ENCODE measurements around the gene ADAMTS17.

ADAMTS17 gene

GRCh38 chr15:100308608-100309007 is 33.2 kb downstream of the ADAMTS17 start:
- no peak for DNase-seq

- peak; percentile 34 to 38 for DNase-seq
These were observed 33.6 kb downstream of the ADAMTS17 start for GRCh38 chr15:100308213-100308600.

- DNase-seq = no peak
These were observed 34.2 kb downstream of the ADAMTS17 start for GRCh38 chr15:100307241-100308212.

- no peak for DNase-seq
These were observed 35.7 kb downstream of the ADAMTS17 start for GRCh38 chr15:100306098-100306497.

GRCh38 chr15:100301910-100302431 is 39.8 kb downstream of the ADAMTS17 start:
- DNase-seq = no peak

- DNase-seq = no peak
These were observed 43.5 kb downstream of the ADAMTS17 start for GRCh38 chr15:100298257-100298656.

- no peak for DNase-seq
These were observed 44.0 kb downstream of the ADAMTS17 start for GRCh38 chr15:100297812-100298211.

- no peak for DNase-seq
These were observed 45.7 kb downstream of the ADAMTS17 start for GRCh38 chr15:100295939-100296565.

GRCh38 chr15:100292010-100292409 is 49.8 kb downstream of the ADAMTS17 start:
- DNase-seq = no peak

GRCh38 chr15:100291106-100291505 is 50.7 kb downstream of the ADAMTS17 start:
- DNase-seq = no peak

GRCh38 chr15:100285641-100286295 is 56.0 kb downstream of the ADAMTS17 start:
- DNase-seq = no peak

GRCh38 chr15:100284701-100285100 is 57.1 kb downstream of the ADAMTS17 start:
- no peak for DNase-seq

GRCh38 chr15:100284191-100284590 is 57.6 kb downstream of the ADAMTS17 start:
- DNase-seq = no peak

- no peak for DNase-seq
These were observed 60.5 kb downstream of the ADAMTS17 start for GRCh38 chr15:100281096-100281917.

- no peak for DNase-seq
These were observed 61.9 kb downstream of the ADAMTS17 start for GRCh38 chr15:100279849-100280248.

- DNase-seq = no peak
These were observed 62.3 kb downstream of the ADAMTS17 start for GRCh38 chr15:100279446-100279845.

- no peak for DNase-seq
These were observed 63.0 kb downstream of the ADAMTS17 start for GRCh38 chr15:100278596-100279380.

GRCh38 chr15:100277087-100277855 is 64.5 kb downstream of the ADAMTS17 start:
- DNase-seq = no peak

GRCh38 chr15:100276506-100276905 is 65.3 kb downstream of the ADAMTS17 start:
- no peak for DNase-seq

- DNase-seq = no peak
These were observed 66.1 kb downstream of the ADAMTS17 start for GRCh38 chr15:100275641-100276040.

GRCh38 chr15:100269831-100270230 is 71.9 kb downstream of the ADAMTS17 start:
- no peak for DNase-seq
